CD14-positive monocyte (primary cell): ENCODE measurements around the gene BORCS8. TPM values are rescaled to one million over a fixed set of nuclear protein-coding genes. Genes with fewer than 3 reads are reported as not detected.

Experiments used
- DNase-seq, 3 donors: peaks; one replicate each; pipeline ENCODE4 v3.0.0-alpha.2; 2011 to 2022
- H2AFZ ChIP-seq: 2 replicates; pipeline ENCODE4 v1.6.0; 2012; ENCODE audit warnings: mild to moderate bottlenecking, low read depth, low read length, inconsistent platforms; ENCODE audit not compliant: insufficient read depth, poor library complexity, severe bottlenecking
- H3K27ac ChIP-seq, 2 donors: 1 replicate in 1 of 2; 2 replicates in 1 of 2; pipeline ENCODE4 v1.5.1; 2012 to 2013; ENCODE audit warnings: low read length in 2 of 2, control low read depth in 1 of 2, inconsistent platforms in 1 of 2, low read depth in 1 of 2, mild to moderate bottlenecking in 1 of 2
- H3K27me3 ChIP-seq, 2 donors: one replicate each; pipeline versions ENCODE4 v1.6.0 to v1.6.1; 2011 to 2013; ENCODE audit warnings: low read length in 2 of 2; ENCODE audit not compliant: control insufficient read depth in 2 of 2, insufficient read depth in 2 of 2
- H3K36me3 ChIP-seq, 2 donors: replicated peaks in 1 of 2; 1 replicate in 1 of 2; 2 replicates in 1 of 2; pipeline versions ENCODE4 v1.5.1 to v1.6.1; 2012 to 2013; ENCODE audit warnings: low read length in 2 of 2, control low read depth in 1 of 2, inconsistent platforms in 1 of 2, mild to moderate bottlenecking in 1 of 2; ENCODE audit not compliant: insufficient read depth in 2 of 2, control insufficient read depth in 1 of 2
- H3K4me1 ChIP-seq, 2 donors: 1 replicate in 1 of 2; 2 replicates in 1 of 2; pipeline versions ENCODE4 v1.5.1 to v1.6.1; 2012 to 2013; ENCODE audit warnings: low read length in 2 of 2, control low read depth in 1 of 2, inconsistent platforms in 1 of 2, mild to moderate bottlenecking in 1 of 2, moderate library complexity in 1 of 2; ENCODE audit not compliant: insufficient read depth in 2 of 2, control insufficient read depth in 1 of 2
- H3K4me2 ChIP-seq: replicated peaks from 2 replicates; pipeline ENCODE3; 2012; ENCODE audit warnings: low read length, moderate library complexity, mild to moderate bottlenecking; ENCODE audit not compliant: poor library complexity, severe bottlenecking; ENCODE audit errors: extremely low read depth
- H3K4me3 ChIP-seq, 3 experiments: fragments of 200-600 bp in 1 of 3; sonication (generic) in 1 of 3; replicated peaks in 1 of 3; 1 replicate in 2 of 3; 2 replicates in 1 of 3; pipeline ENCODE4 v1.5.1; 2011 to 2013; ENCODE audit warnings: low read length in 3 of 3, mild to moderate bottlenecking in 3 of 3, control low read depth in 2 of 3, low read depth in 2 of 3, inconsistent platforms in 1 of 3, moderate library complexity in 1 of 3
- H3K79me2 ChIP-seq: 2 replicates; pipeline ENCODE4 v1.6.0; 2012; ENCODE audit warnings: mild to moderate bottlenecking, control low read depth, inconsistent platforms, low read length, moderate library complexity; ENCODE audit not compliant: insufficient read depth
- H3K9ac ChIP-seq: 2 replicates; pipeline ENCODE4 v1.6.0; 2017; ENCODE audit warnings: low read length, mild to moderate bottlenecking; ENCODE audit not compliant: insufficient read depth, poor library complexity, severe bottlenecking
- H3K9me3 ChIP-seq, 2 donors: replicated peaks in 1 of 2; 1 replicate in 1 of 2; 2 replicates in 1 of 2; pipeline versions ENCODE4 v1.5.1 to v1.6.1; 2012 to 2013; ENCODE audit warnings: low read length in 2 of 2, control low read depth in 1 of 2; ENCODE audit not compliant: control insufficient read depth in 1 of 2, insufficient read depth in 1 of 2
- H4K20me1 ChIP-seq: 2 replicates; pipeline ENCODE4 v1.6.0; 2012; ENCODE audit warnings: mild to moderate bottlenecking, low read length, control low read depth, moderate library complexity; ENCODE audit not compliant: insufficient read depth
- H3K27ac Mint-ChIP-seq, 7 donors: one replicate each; pipeline ENCODE4 v1.8.0; 2020; ENCODE audit warnings: mild to moderate bottlenecking in 7 of 7, mixed read lengths in 7 of 7, moderate library complexity in 6 of 7, inconsistent platforms in 2 of 7
- H3K27me3 Mint-ChIP-seq, 3 donors: one replicate each; pipeline ENCODE4 v1.8.0; 2021 to 2022; ENCODE audit warnings: low read depth in 3 of 3, mild to moderate bottlenecking in 3 of 3, mixed read lengths in 3 of 3, moderate library complexity in 3 of 3, inconsistent platforms in 1 of 3
- H3K36me3 Mint-ChIP-seq, 2 donors: one replicate each; pipeline ENCODE4 v1.8.0; 2020; ENCODE audit warnings: mixed read lengths in 2 of 2, inconsistent platforms in 1 of 2, mild to moderate bottlenecking in 1 of 2
- H3K4me1 Mint-ChIP-seq: one replicate; pipeline ENCODE4 v1.8.0; 2020; ENCODE audit warnings: mild to moderate bottlenecking, mixed read lengths
- H3K4me3 Mint-ChIP-seq, 2 donors: one replicate each; pipeline ENCODE4 v1.8.0; 2020; ENCODE audit warnings: mild to moderate bottlenecking in 2 of 2, mixed read lengths in 2 of 2, moderate library complexity in 1 of 2
- H3K9me3 Mint-ChIP-seq, 7 donors: one replicate each; pipeline ENCODE4 v1.8.0; 2020 to 2022; ENCODE audit warnings: mixed read lengths in 7 of 7, mild to moderate bottlenecking in 6 of 7, moderate library complexity in 6 of 7, inconsistent platforms in 2 of 7
- CTCF ChIP-seq: fragments of 200-600 bp; IDR thresholded peaks from one replicate; pipeline ENCODE4 v1.8.0; 2022; ENCODE audit warnings: antibody characterized with exemption, mild to moderate bottlenecking
- WGBS: methylation state at CpG from one replicate; pipeline ENCODE4 v1.1.5; 2013; ENCODE audit warnings: missing lambda C conversion rate; ENCODE audit not compliant: insufficient coverage; 5-methylcytosine and 5-hydroxymethylcytosine counted together
- intact Hi-C, 2 donors: fragments of 100-400 bp; cut with micrococcal nuclease; formaldehyde crosslinking; loops; one replicate each; pipeline versions ENCODE4 v1.15.0 to v1.15.1; 2023
- polyA plus RNA-seq, 3 donors: library from polyadenylated mRNA; depleted of rRNA in 1 of 3; unstranded in 2 of 3; stranded (reverse) in 1 of 3; fragments of 300-500 nt in 2 of 3; fragments of >200 nt in 1 of 3; fragmentation: Illumina TruSeq in 2 of 3; gene quantifications; 1 replicate in 2 of 3; 2 replicates in 1 of 3; pipeline ENCODE4 v1.2.3, GENCODE V29; 2012 to 2021

Gene BORCS8
- polyA plus RNA-seq, 3 donors = 31.6 to 44.1 (median 36.5) TPM

DNA sequence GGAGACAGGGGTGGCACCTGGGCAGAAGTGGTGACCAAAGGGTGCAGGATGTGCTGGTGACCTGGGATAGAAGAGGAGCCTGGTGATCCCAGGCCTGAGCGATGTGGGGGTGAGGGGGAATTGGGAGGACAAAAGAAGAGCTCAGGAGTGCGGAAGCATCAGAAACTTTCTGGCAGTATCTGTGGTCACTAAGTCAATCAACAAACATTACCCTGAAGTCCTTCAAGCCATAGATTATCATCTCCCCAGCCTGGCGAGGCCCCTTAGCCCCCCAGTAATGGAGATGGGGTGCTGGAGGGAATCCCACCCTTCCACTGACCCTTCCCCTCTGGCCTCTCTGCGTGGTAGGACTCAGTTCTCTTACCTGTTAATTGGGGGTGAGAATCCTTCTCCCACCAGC is 32.4 kb downstream of the BORCS8 start:
- Histone ChIP-seq H3K27me3 (no peaks in the 10 kb centered on the region), H3K9me3 (peaks cover 0 to 4% of the 10 kb centered on the region in 2 donors), H3K4me1 (no peaks in the 10 kb centered on the region), H3K9ac (no peak overlapping the region), H3K4me2 (no peak overlapping the region), H3K79me2 (no peaks in the 10 kb centered on the region), H2AFZ (no peak overlapping the region), H4K20me1 (no peaks in the 10 kb centered on the region), H3K4me3 (no peak overlapping the region), H3K27ac (no peak overlapping the region), H3K36me3 (peaks cover 0 to 7% of the 10 kb centered on the region in 2 donors)
- Mint-ChIP-seq H3K36me3 (peaks cover 14 to 17% of the 10 kb centered on the region in 2 donors), H3K27ac (peak overlapping the region in 1 of 7 donors; percentile 59), H3K9me3 (peaks cover 0 to 8% (median 0%) of the 10 kb centered on the region in 7 donors), H3K4me1 (no peaks in the 10 kb centered on the region), H3K27me3 (peaks cover 0 to 3% (median 2%) of the 10 kb centered on the region in 3 donors), H3K4me3 (no peak overlapping the region)
- WGBS = no CpG with 5 or more reads among the region's 4 CpGs
- intact Hi-C loops = no loop called here
- no peak for TF ChIP-seq CTCF
- no peak for DNase-seq

GRCh38 chr19:19157808-19158207 is 34.1 kb downstream of the BORCS8 start:
- peaks cover 0 to 4% of the 10 kb centered on the region in 2 donors for H3K9me3 ChIP-seq
- no peak overlapping the region for H3K9ac ChIP-seq
- peaks cover 0 to 7% of the 10 kb centered on the region in 2 donors for H3K36me3 ChIP-seq
- H3K4me3 ChIP-seq = no peak overlapping the region
- H3K4me2 ChIP-seq = no peak overlapping the region
- H3K4me3 Mint-ChIP-seq = no peak overlapping the region
- intact Hi-C loops = no loop called here
- H3K27me3 Mint-ChIP-seq = peaks cover 0 to 2% (median 1%) of the 10 kb centered on the region in 3 donors
- no peak overlapping the region for H2AFZ ChIP-seq
- H3K79me2 ChIP-seq = no peaks in the 10 kb centered on the region
- no peaks in the 10 kb centered on the region for H3K4me1 Mint-ChIP-seq
- no peak overlapping the region for H3K27ac Mint-ChIP-seq
- H3K27ac ChIP-seq = no peak overlapping the region
- no CpG with 5 or more reads among the region's 6 CpGs for WGBS
- peaks cover 14 to 18% of the 10 kb centered on the region in 2 donors for H3K36me3 Mint-ChIP-seq
- H3K27me3 ChIP-seq = no peaks in the 10 kb centered on the region
- H4K20me1 ChIP-seq = no peaks in the 10 kb centered on the region
- H3K4me1 ChIP-seq = no peaks in the 10 kb centered on the region
- TF ChIP-seq CTCF = no peak
- DNase-seq = no peak
- H3K9me3 Mint-ChIP-seq = peaks cover 0 to 8% (median 0%) of the 10 kb centered on the region in 7 donors
